DOHH2 (cell line): Measurements from ENCODE around the gene COL4A2.

Source experiments
- EZH2phosphoT487 ChIP-seq: fragments of 200-600 bp; sonication (generic); IDR thresholded peaks from 2 replicates; pipeline ENCODE4 v1.6.1; 2017; ENCODE audit warnings: borderline replicate concordance, mild to moderate bottlenecking, antibody characterized with exemption, low read length, moderate library complexity, mixed read lengths
- TF ChIP-seq, protein P1 (sequence below): fragments of 200-600 bp; sonication (generic); IDR thresholded peaks from one replicate; pipeline ENCODE4 v1.5.1; 2014; ENCODE audit warnings: antibody characterized with exemption, mild to moderate bottlenecking, low read depth, low read length; ENCODE audit not compliant: poor library complexity, severe bottlenecking

DNA sequence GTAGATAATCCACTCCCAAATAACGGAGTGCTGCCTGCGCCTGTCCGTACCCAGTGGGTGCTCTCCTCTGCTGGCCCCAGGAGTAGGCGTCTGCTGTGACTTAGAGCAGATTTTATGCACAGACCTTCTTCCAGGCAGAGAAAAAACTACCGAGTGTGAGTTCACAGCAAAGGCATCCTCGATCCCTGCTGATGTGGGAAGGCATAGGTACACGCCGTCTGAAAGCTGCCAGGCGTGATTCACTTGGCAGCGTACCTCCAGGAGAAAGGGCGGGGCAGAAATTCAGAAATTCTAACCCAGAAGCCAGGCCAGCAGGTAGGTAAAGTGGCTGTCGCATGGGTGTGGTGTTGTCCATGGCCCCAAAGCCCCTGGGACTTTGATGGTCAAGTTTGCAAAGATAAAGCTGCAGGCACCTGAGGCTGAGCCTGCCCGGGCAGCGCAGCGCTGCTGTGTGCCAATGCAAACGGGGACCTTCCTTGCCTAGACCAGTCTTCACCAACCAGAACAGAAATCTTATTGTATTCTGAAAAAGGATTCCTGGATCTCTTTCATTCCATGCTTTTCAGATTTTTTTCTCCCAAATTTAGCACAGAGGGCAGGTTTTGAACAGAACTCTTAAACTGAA, 36.3 kb downstream of the COL4A2 start:
- TF ChIP-seq, protein P1, sequence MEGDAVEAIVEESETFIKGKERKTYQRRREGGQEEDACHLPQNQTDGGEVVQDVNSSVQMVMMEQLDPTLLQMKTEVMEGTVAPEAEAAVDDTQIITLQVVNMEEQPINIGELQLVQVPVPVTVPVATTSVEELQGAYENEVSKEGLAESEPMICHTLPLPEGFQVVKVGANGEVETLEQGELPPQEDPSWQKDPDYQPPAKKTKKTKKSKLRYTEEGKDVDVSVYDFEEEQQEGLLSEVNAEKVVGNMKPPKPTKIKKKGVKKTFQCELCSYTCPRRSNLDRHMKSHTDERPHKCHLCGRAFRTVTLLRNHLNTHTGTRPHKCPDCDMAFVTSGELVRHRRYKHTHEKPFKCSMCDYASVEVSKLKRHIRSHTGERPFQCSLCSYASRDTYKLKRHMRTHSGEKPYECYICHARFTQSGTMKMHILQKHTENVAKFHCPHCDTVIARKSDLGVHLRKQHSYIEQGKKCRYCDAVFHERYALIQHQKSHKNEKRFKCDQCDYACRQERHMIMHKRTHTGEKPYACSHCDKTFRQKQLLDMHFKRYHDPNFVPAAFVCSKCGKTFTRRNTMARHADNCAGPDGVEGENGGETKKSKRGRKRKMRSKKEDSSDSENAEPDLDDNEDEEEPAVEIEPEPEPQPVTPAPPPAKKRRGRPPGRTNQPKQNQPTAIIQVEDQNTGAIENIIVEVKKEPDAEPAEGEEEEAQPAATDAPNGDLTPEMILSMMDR = no peak
- TF ChIP-seq EZH2phosphoT487 = no peak
